RCC 7860 (cell line): Measurements from ENCODE around the gene FAM124A.

ENCODE experiments used
- DNase-seq: peaks from one replicate; pipeline ENCODE4 v3.0.0-alpha.2; 2015; ENCODE audit warnings: low spot score
- FAIRE-seq: peaks from 2 replicates; lab custom pipeline; 2012; peaks lifted over from hg19 to GRCh38; lab: Jason Lieb, UNC

FAM124A gene

DNA sequence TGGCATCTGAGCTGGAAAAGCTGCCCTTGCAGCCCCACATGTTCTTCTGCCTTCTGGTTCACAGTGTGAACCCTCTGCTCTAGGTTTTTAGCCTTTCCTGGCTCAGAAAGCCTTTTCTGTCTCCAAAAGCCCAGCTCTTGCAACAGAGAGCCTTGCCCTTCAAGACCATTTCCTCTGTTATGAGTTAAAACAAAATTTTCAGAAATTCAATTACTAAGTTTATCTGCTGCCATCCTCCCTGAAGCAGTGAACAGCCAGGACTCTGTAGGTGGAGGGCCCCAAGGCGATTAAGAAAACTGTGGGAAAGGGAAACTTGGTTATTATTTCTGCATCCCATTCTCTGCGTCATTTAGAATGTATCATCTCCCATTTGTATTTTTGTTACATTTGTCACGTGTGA is 18.8 kb downstream of the FAM124A start:
- no peak for DNase-seq

GRCh38 chr13:51241720-51242119 is 19.5 kb downstream of the FAM124A start:
- no peak for DNase-seq
- FAIRE-seq, result no peak

More for the DNA sequence above, 18.8 kb downstream of the FAM124A start:
- no peak for FAIRE-seq

- FAIRE-seq, result no peak
- DNase-seq, result no peak
Observed at GRCh38 chr13:51243227-51243626, 21.0 kb downstream of the FAM124A start.

- no peak for FAIRE-seq
- no peak for DNase-seq
Observed at GRCh38 chr13:51243832-51244231, 21.6 kb downstream of the FAM124A start.

DNA sequence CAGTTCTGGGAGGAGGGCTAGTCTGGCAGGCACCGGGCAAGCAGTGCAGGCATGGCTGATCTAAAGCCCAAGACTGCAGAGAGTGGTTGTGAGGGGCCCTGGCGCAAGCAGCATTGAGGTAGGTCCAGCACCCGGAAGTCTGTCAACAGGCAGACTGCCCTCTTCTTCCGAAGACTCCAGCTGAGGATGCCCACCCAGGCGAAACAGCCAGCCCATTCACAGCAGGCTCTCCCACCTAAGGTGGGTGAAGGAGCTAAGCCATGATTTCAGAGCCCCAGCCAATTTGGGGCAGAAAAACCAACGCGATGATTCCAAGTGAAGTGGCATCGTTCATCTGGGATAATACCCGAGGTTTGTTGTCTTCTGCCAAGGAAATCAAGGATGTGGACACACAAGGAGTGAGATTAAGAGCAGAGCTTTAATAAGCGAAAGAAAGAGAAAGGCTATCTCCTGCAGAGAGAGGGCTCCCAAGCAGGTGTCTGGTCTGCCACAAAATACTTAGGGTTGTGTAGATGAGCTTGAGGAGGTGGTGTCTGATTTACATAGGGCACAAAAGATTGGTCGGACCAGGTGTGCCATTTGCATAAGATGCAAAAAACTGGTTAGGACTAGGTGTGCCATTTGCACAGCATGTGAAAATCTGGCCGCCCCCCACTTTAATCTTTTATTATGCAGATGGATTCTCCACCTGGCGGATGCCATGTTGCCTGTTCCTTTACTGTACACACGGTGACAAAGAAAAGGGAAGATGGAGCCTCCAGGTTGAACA is 22.6 kb downstream of the FAM124A start:
- FAIRE-seq (no peak), DNase-seq (no peak)

DNA sequence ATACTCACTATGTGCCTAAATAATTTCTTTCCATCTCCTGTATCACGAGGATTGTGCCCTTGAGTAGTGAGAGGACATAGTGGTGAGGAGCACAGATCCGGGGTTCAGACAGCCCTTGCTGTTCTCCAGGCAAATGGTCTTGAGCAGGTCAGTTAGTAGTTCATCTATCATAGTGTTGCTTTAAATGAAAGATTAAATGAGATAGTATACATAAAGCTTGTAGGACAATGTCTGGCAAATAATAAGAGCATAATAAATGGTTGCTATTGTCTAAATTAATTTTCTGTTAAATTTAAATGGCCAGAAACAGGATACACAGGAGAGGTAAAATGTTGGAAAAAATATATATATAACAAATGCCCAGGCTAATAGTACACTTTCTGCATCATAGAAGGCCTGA is 23.4 kb downstream of the FAM124A start:
- DNase-seq, result no peak

DNA sequence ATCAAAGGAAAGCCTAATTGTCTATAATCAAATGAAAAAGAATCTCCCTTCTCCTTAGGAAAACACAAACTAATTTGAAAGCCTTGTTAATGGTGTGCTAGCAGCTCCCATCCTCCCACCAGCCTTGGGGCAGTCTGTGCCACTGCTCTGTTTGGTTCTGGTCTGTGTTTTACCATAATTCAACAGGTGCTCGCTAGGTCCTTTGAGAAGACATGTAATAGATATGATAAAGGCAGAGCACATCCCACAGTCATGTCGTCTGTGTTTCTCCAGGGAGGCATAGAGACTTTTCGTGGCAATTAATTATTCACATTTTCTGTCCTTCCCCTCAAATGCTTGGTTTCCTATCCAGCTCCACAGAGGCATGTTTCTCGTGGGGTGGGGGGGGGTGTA is 23.8 kb downstream of the FAM124A start:
- no peak for FAIRE-seq
- DNase-seq, result no peak

More for the DNA sequence above, 23.4 kb downstream of the FAM124A start:
- no peak for FAIRE-seq

DNA sequence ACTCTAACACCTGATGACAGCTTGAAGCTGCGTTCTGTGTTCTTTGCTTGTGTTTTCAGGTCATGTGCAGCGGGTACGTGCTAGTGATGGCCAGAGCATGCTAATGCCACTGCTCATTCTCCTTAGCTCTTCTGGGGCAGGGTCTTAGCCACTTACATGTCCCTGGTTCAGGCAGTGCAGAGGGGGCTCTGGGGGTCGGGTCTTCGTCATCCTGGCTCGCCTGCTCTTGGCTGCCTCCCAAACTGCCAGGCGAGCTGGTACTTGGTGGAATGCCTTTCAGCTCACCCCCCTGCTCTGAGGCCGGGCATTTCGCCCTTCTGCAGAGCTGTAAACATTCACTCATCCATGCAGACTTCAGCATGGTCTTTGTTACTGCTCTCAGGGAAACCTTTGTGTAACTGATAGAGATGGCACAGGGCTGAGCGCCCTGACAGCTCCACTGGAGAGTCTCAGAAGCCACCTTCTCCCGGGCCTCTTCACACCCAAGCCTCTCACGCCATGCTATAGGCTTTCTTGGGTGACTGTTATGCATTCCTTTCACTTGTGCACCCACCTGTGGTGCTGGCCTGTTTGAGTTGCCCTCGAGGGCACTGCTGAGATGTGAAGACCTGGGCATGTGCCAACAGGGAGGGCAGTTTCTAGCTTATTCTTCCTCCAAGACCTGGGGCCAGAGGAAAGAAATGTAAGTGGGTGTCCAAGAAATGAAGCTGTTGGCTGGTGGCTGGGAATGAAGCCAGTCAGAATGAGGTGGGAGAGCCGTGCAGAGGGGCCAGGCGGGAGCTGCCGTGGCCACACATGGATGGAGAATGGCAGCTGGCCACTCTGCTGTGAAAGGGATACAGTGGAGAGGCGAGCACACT is 24.4 kb downstream of the FAM124A start:
- FAIRE-seq (no peak), DNase-seq (no peak)

GRCh38 chr13:51249255-51249654 is 27.1 kb downstream of the FAM124A start:
- no peak for DNase-seq
- FAIRE-seq, result no peak

GRCh38 chr13:51249770-51250741 is 27.9 kb downstream of the FAM124A start:
- FAIRE-seq (no peak), DNase-seq (no peak)

DNA sequence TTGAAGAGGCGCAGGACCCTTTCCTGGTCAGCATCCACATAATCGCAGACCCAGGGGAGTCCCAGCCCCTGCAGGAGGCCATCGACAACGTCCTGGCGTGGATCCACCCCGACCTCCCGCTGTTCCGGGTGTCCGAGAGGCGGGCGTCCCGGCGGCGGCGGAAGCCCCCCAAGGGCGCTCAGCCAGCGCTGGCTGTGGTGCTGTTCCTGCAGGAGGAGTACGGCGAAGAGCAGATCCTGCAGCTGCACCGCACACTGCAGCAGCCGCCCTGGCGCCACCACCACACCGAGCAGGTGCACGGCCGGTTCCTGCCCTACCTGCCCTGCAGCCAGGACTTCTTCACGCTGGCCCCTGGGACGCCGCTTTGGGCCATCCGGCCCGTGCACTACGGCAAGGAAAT is 29.3 kb downstream of the FAM124A start:
- no peak for FAIRE-seq

GRCh38 chr13:51252954-51253532 is 30.8 kb downstream of the FAM124A start:
- FAIRE-seq (no peak), DNase-seq (no peak)

More for the DNA sequence above, 29.3 kb downstream of the FAM124A start:
- no peak for DNase-seq

- FAIRE-seq, result no peak
- no peak for DNase-seq
Observed at GRCh38 chr13:51255556-51255955, 33.4 kb downstream of the FAM124A start.

DNA sequence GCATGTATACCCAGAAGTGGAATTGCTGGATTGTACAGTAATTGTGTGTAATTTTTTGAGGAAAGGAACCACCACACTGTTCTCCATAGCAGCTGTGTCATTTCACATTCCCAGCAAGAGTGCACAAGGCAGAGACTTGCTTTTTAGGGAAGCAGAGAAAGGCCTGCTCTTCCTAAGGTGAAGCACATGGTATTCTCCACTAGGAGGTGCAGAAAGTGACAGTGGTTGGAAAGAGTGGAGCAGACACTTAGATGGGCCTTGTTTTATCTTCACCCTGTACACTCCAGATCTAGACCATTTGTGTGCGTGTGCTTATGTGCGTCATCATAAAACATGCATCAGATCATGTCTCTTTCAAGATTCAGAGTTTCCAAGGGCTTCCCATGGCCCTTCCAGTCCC is 35.0 kb downstream of the FAM124A start:
- FAIRE-seq, result no peak
- DNase-seq, result no peak

GRCh38 chr13:51258612-51259548 is 36.7 kb downstream of the FAM124A start:
- no peak for FAIRE-seq

DNA sequence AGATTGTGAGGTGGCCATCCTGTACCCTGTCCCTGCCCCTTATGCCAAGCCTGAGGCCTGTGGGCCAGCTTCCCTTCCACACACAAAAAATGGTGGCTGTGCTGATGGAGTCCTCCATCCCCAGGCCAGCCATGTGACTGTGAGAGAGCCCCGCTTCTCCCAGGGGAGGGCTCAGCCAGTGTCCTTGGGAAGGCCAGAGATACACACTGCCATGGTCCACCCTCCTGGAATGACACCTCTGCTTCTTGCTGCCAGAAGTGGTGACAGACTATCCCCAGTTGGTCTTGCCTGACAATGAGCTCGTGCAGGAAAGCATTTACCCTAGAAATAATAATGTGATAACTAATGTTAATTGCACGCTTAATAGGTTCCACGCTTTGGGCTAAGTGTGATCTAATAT is 38.0 kb downstream of the FAM124A start:
- DNase-seq (no peak), FAIRE-seq (no peak)

More at GRCh38 chr13:51258612-51259548, 36.7 kb downstream of the FAM124A start:
- no peak for DNase-seq

GRCh38 chr13:51261610-51262249 is 39.5 kb downstream of the FAM124A start:
- DNase-seq, result no peak
- no peak for FAIRE-seq

DNA sequence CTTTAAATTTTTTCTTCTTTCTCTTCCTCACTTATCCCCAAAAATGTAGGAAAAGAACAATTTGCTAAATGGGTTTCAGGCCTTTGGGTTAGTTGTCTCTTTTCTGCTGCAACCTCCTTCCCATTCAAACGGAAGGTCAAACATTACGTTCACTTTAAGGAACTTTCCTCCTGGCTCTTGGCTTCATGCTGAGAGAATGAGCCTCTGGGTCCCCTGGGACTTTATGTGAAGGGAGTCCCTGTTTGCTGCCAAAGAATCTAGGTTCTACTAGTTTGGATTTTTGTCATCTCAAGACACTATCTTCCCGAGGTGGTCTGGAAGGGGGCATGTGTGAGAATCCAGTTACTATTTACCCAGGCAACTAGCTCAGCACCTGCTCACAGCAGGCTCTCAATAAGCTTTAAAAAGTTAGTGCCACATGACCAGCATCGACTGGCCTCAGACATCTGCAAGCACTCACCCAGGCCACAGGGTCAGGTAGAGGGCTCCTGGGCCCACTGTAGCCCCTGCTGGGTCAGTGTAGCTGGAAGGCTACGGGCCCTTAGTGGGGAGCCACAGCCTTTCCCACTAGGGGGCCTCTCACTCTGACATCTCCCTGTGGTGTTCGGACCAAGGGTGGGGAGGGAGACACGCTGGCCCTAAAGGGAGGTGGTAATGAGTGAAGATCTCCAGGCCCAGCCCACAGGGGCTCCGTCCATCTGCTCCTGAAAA is 40.5 kb downstream of the FAM124A start:
- no peak for FAIRE-seq
- no peak for DNase-seq
